Left renal cortex interstitium (tissue), 4 donors: ENCODE results near the gene RIMBP2. TPM values are rescaled to one million over a fixed set of nuclear protein-coding genes. Genes with fewer than 3 reads are reported as not detected.

Source experiments
- DNase-seq, 4 donors: peaks; one replicate each; pipeline ENCODE4 v3.0.0-alpha.2; 2013; ENCODE audit warnings: low read depth in 4 of 4, low spot score in 2 of 4, missing footprints in 1 of 4
- polyA plus RNA-seq, 4 donors: library from polyadenylated mRNA; unstranded; fragments of 120-200 nt; gene quantifications; one replicate each; pipeline ENCODE4 v1.2.1, GENCODE V29; 2013; ENCODE audit not compliant: insufficient read length in 4 of 4

The RIMBP2 gene
- polyA plus RNA-seq, 4 donors, result 12.7 to 24.3 (median 16.3) TPM

GRCh38 chr12:130357729-130358330, 358.3 kb downstream of the RIMBP2 start:
- no peak for DNase-seq

- no peak for DNase-seq
Measured at GRCh38 chr12:130357241-130357640, 358.9 kb downstream of the RIMBP2 start.

- no peak for DNase-seq
Measured at GRCh38 chr12:130356222-130356621, 359.9 kb downstream of the RIMBP2 start.

- DNase-seq, result no peak
Measured at GRCh38 chr12:130354407-130354806, 361.7 kb downstream of the RIMBP2 start.

GRCh38 chr12:130353081-130353480, 363.0 kb downstream of the RIMBP2 start:
- no peak for DNase-seq

- DNase-seq, result no peak
Measured at GRCh38 chr12:130351326-130351725, 364.8 kb downstream of the RIMBP2 start.

GRCh38 chr12:130350715-130351114, 365.4 kb downstream of the RIMBP2 start:
- DNase-seq, result no peak

GRCh38 chr12:130347588-130347987, 368.5 kb downstream of the RIMBP2 start:
- DNase-seq, result no peak

Other genes starting within 250 kb of the RIMBP2 start
- 10 to 100 TPM; 22.4 to 36.0 (median 28.5) TPM for gene STX2, start 123.0 kb upstream of the RIMBP2 start, polyA plus RNA-seq
- gene RAN, start 155.8 kb upstream of the RIMBP2 start, polyA plus RNA-seq, result 100 to 1,000 TPM; 571 to 701 (median 636) TPM
- 10 to 100 TPM; 13.3 to 17.5 (median 14.2) TPM for gene ADGRD1, start 237.6 kb upstream of the RIMBP2 start, polyA plus RNA-seq